ENCODE results near the gene SCAF4.
A peak's percentile ranks its signal among the peaks of the same experiment; 100 is the strongest.
"Not testable (repeated sequence)": the region's sequence is repeated elsewhere in the genome, so short reads cannot be mapped to it uniquely, and the experiment has no call there.

The SCAF4 gene

GRCh38 chr21:31659536-31660258, 72.2 kb downstream of the SCAF4 start, which contains the start of gene SOD1:
Gene SOD1 (plus strand): TSS chr21:31659693. CDS start chr21:31659770, 77 bp downstream.
- H3K27ac ChIP-seq (ENCODE audit: low read length), result peak within 1 kb of the TSS; percentile 71
- H3K9ac ChIP-seq (ENCODE audit: low read length in 2 of 2), result peak within 1 kb of the TSS; percentile 80 to 81
- peak within 1 kb of the TSS; percentile 84 to 97 for H3K4me3 ChIP-seq (ENCODE audit: low read length in 2 of 2)
- H3K4me1 ChIP-seq (ENCODE audit: control insufficient read depth, insufficient read depth, low read length), result peaks cover 14% of the 10 kb centered on the region
- no peaks in the 10 kb centered on the region for H3K27me3 ChIP-seq (ENCODE audit: control insufficient read depth in 1 of 2, insufficient read depth in 2 of 2, low read length in 2 of 2)
- no peaks in the 10 kb centered on the region for H3K9me3 ChIP-seq (ENCODE audit: control insufficient read depth in 2 of 2, low read length in 2 of 2)
- H3K36me3 ChIP-seq (ENCODE audit: control insufficient read depth in 2 of 2, insufficient read depth in 2 of 2, low read length in 2 of 2), result peaks cover 6 to 11% of the 10 kb centered on the region in 2 donors

- Histone ChIP-seq H3K27me3 (ENCODE audit: control insufficient read depth in 1 of 2, insufficient read depth in 2 of 2, low read length in 2 of 2) (no peaks in the 10 kb centered on the region), H3K4me3 (ENCODE audit: low read length in 2 of 2) (peak overlapping the region; percentile 75 to 97), H3K9me3 (ENCODE audit: control insufficient read depth in 2 of 2, low read length in 2 of 2) (no peaks in the 10 kb centered on the region), H3K36me3 (ENCODE audit: control insufficient read depth in 2 of 2, insufficient read depth in 2 of 2, low read length in 2 of 2) (peaks cover 5 to 10% of the 10 kb centered on the region in 2 donors), H3K27ac (ENCODE audit: low read length) (peak overlapping the region; percentile 71), H3K9ac (ENCODE audit: low read length in 2 of 2) (peak overlapping the region; percentile 55 to 81), H3K4me1 (ENCODE audit: control insufficient read depth, insufficient read depth, low read length) (peaks cover 14% of the 10 kb centered on the region)
Observed at GRCh38 chr21:31659286-31659535, 72.7 kb downstream of the SCAF4 start.

GRCh38 chr21:31658053-31658452, 73.9 kb downstream of the SCAF4 start:
- H3K4me1 ChIP-seq (ENCODE audit: control insufficient read depth, insufficient read depth, low read length), result peaks cover 11% of the 10 kb centered on the region
- H3K27ac ChIP-seq (ENCODE audit: low read length), result no peak overlapping the region
- no peaks in the 10 kb centered on the region for H3K27me3 ChIP-seq (ENCODE audit: control insufficient read depth in 1 of 2, insufficient read depth in 2 of 2, low read length in 2 of 2)
- peaks cover 3 to 4% of the 10 kb centered on the region in 2 donors for H3K36me3 ChIP-seq (ENCODE audit: control insufficient read depth in 2 of 2, insufficient read depth in 2 of 2, low read length in 2 of 2)
- H3K4me3 ChIP-seq (ENCODE audit: low read length in 2 of 2), result no peak overlapping the region
- no peak overlapping the region for H3K9ac ChIP-seq (ENCODE audit: low read length in 2 of 2)
- H3K9me3 ChIP-seq (ENCODE audit: control insufficient read depth in 2 of 2, low read length in 2 of 2), result no peaks in the 10 kb centered on the region

- Histone ChIP-seq H3K27ac (ENCODE audit: low read length) (no peak overlapping the region), H3K9ac (ENCODE audit: low read length in 2 of 2) (no peak overlapping the region), H3K36me3 (ENCODE audit: control insufficient read depth in 2 of 2, insufficient read depth in 2 of 2, low read length in 2 of 2) (no peaks in the 10 kb centered on the region), H3K4me1 (ENCODE audit: control insufficient read depth, insufficient read depth, low read length) (peaks cover 8% of the 10 kb centered on the region), H3K27me3 (ENCODE audit: control insufficient read depth in 1 of 2, insufficient read depth in 2 of 2, low read length in 2 of 2) (no peaks in the 10 kb centered on the region), H3K4me3 (ENCODE audit: low read length in 2 of 2) (no peak overlapping the region), H3K9me3 (ENCODE audit: control insufficient read depth in 2 of 2, low read length in 2 of 2) (no peaks in the 10 kb centered on the region)
Observed at GRCh38 chr21:31656199-31657095, 75.5 kb downstream of the SCAF4 start.

GRCh38 chr21:31654821-31655580, 76.9 kb downstream of the SCAF4 start:
- not testable (repeated sequence) for H3K4me3 ChIP-seq (ENCODE audit: low read length in 2 of 2); H3K36me3 ChIP-seq (ENCODE audit: control insufficient read depth in 2 of 2, insufficient read depth in 2 of 2, low read length in 2 of 2); H3K27me3 ChIP-seq (ENCODE audit: control insufficient read depth in 1 of 2, insufficient read depth in 2 of 2, low read length in 2 of 2)

GRCh38 chr21:31654340-31654739, 77.6 kb downstream of the SCAF4 start:
- Histone ChIP-seq H3K9me3 (ENCODE audit: control insufficient read depth in 2 of 2, low read length in 2 of 2) (no peaks in the 10 kb centered on the region), H3K27ac (ENCODE audit: low read length) (no peak overlapping the region), H3K27me3 (ENCODE audit: control insufficient read depth in 1 of 2, insufficient read depth in 2 of 2, low read length in 2 of 2) (no peaks in the 10 kb centered on the region), H3K9ac (ENCODE audit: low read length in 2 of 2) (no peak overlapping the region), H3K36me3 (ENCODE audit: control insufficient read depth in 2 of 2, insufficient read depth in 2 of 2, low read length in 2 of 2) (no peaks in the 10 kb centered on the region), H3K4me1 (ENCODE audit: control insufficient read depth, insufficient read depth, low read length) (peaks cover 3% of the 10 kb centered on the region), H3K4me3 (ENCODE audit: low read length in 2 of 2) (no peak overlapping the region)

More at GRCh38 chr21:31654821-31655580, 76.9 kb downstream of the SCAF4 start:
- H3K9me3 ChIP-seq (ENCODE audit: control insufficient read depth in 2 of 2, low read length in 2 of 2); H3K4me1 ChIP-seq (ENCODE audit: control insufficient read depth, insufficient read depth, low read length); H3K9ac ChIP-seq (ENCODE audit: low read length in 2 of 2); H3K27ac ChIP-seq (ENCODE audit: low read length): not testable (repeated sequence)

- not testable (repeated sequence) for H3K27me3 ChIP-seq (ENCODE audit: control insufficient read depth in 1 of 2, insufficient read depth in 2 of 2, low read length in 2 of 2); H3K4me3 ChIP-seq (ENCODE audit: low read length in 2 of 2); H3K36me3 ChIP-seq (ENCODE audit: control insufficient read depth in 2 of 2, insufficient read depth in 2 of 2, low read length in 2 of 2); H3K9me3 ChIP-seq (ENCODE audit: control insufficient read depth in 2 of 2, low read length in 2 of 2); H3K27ac ChIP-seq (ENCODE audit: low read length); H3K9ac ChIP-seq (ENCODE audit: low read length in 2 of 2); H3K4me1 ChIP-seq (ENCODE audit: control insufficient read depth, insufficient read depth, low read length)
Observed at GRCh38 chr21:31651491-31651890, 80.4 kb downstream of the SCAF4 start.

- Histone ChIP-seq H3K4me1 (ENCODE audit: control insufficient read depth, insufficient read depth, low read length) (no peaks in the 10 kb centered on the region), H3K27ac (ENCODE audit: low read length) (no peak overlapping the region), H3K4me3 (ENCODE audit: low read length in 2 of 2) (no peak overlapping the region), H3K9ac (ENCODE audit: low read length in 2 of 2) (no peak overlapping the region), H3K36me3 (ENCODE audit: control insufficient read depth in 2 of 2, insufficient read depth in 2 of 2, low read length in 2 of 2) (no peaks in the 10 kb centered on the region), H3K9me3 (ENCODE audit: control insufficient read depth in 2 of 2, low read length in 2 of 2) (no peaks in the 10 kb centered on the region), H3K27me3 (ENCODE audit: control insufficient read depth in 1 of 2, insufficient read depth in 2 of 2, low read length in 2 of 2) (no peaks in the 10 kb centered on the region)
Observed at GRCh38 chr21:31650930-31651329, 81.0 kb downstream of the SCAF4 start.

- no peak overlapping the region for H3K9ac ChIP-seq (ENCODE audit: low read length in 2 of 2)
- no peaks in the 10 kb centered on the region for H3K4me1 ChIP-seq (ENCODE audit: control insufficient read depth, insufficient read depth, low read length)
- no peaks in the 10 kb centered on the region for H3K27me3 ChIP-seq (ENCODE audit: control insufficient read depth in 1 of 2, insufficient read depth in 2 of 2, low read length in 2 of 2)
- H3K36me3 ChIP-seq (ENCODE audit: control insufficient read depth in 2 of 2, insufficient read depth in 2 of 2, low read length in 2 of 2), result no peaks in the 10 kb centered on the region
- H3K27ac ChIP-seq (ENCODE audit: low read length), result no peak overlapping the region
- H3K4me3 ChIP-seq (ENCODE audit: low read length in 2 of 2), result no peak overlapping the region
- no peaks in the 10 kb centered on the region for H3K9me3 ChIP-seq (ENCODE audit: control insufficient read depth in 2 of 2, low read length in 2 of 2)
Observed at GRCh38 chr21:31647650-31648049, 84.3 kb downstream of the SCAF4 start.

GRCh38 chr21:31644643-31645042, 87.3 kb downstream of the SCAF4 start:
- Histone ChIP-seq H3K4me1 (ENCODE audit: control insufficient read depth, insufficient read depth, low read length) (no peaks in the 10 kb centered on the region), H3K9ac (ENCODE audit: low read length in 2 of 2) (no peak overlapping the region), H3K36me3 (ENCODE audit: control insufficient read depth in 2 of 2, insufficient read depth in 2 of 2, low read length in 2 of 2) (no peaks in the 10 kb centered on the region), H3K27ac (ENCODE audit: low read length) (no peak overlapping the region), H3K9me3 (ENCODE audit: control insufficient read depth in 2 of 2, low read length in 2 of 2) (no peaks in the 10 kb centered on the region), H3K4me3 (ENCODE audit: low read length in 2 of 2) (no peak overlapping the region), H3K27me3 (ENCODE audit: control insufficient read depth in 1 of 2, insufficient read depth in 2 of 2, low read length in 2 of 2) (no peaks in the 10 kb centered on the region)
